PC-3 (cell line): ENCODE data around the gene DNAH14.

Experiments
- EZH2 ChIP-seq: fragments of 300-600 bp; sonication (generic); IDR thresholded peaks from one replicate; pipeline ENCODE4 v1.6.1; 2017; ENCODE audit warnings: antibody characterized with exemption, mild to moderate bottlenecking, low read length; ENCODE audit not compliant: unreplicated experiment
- EZH2phosphoT487 ChIP-seq: fragments of 300-600 bp; sonication (generic); IDR thresholded peaks from 2 replicates; pipeline ENCODE4 v1.6.1; 2018; ENCODE audit warnings: mild to moderate bottlenecking, antibody characterized with exemption, low read length, borderline replicate concordance
- TF ChIP-seq, protein P1 (sequence below): fragments of 300-600 bp; sonication (generic); conservative IDR thresholded peaks from 2 replicates; pipeline ENCODE4 v1.5.1; 2017; ENCODE audit warnings: antibody characterized with exemption, low read depth, mild to moderate bottlenecking, low read length

GRCh38 chr1:225412803-225413351, 483.4 kb downstream of the DNAH14 start:
- TF ChIP-seq EZH2phosphoT487 (no peak), EZH2 (no peak)
- TF ChIP-seq, protein P1, sequence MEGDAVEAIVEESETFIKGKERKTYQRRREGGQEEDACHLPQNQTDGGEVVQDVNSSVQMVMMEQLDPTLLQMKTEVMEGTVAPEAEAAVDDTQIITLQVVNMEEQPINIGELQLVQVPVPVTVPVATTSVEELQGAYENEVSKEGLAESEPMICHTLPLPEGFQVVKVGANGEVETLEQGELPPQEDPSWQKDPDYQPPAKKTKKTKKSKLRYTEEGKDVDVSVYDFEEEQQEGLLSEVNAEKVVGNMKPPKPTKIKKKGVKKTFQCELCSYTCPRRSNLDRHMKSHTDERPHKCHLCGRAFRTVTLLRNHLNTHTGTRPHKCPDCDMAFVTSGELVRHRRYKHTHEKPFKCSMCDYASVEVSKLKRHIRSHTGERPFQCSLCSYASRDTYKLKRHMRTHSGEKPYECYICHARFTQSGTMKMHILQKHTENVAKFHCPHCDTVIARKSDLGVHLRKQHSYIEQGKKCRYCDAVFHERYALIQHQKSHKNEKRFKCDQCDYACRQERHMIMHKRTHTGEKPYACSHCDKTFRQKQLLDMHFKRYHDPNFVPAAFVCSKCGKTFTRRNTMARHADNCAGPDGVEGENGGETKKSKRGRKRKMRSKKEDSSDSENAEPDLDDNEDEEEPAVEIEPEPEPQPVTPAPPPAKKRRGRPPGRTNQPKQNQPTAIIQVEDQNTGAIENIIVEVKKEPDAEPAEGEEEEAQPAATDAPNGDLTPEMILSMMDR, result no peak
